Astrocyte (in vitro differentiated cells and primary cell): Measurements from ENCODE around the gene PTOV1. TPM values are rescaled to one million over a fixed set of nuclear protein-coding genes. Genes with fewer than 3 reads are reported as not detected.

Experiments used
- DNase-seq: peaks from one replicate; pipeline ENCODE4 v3.0.0-alpha.2; 2010; ENCODE audit warnings: low read depth
- FAIRE-seq: peaks from 2 replicates; lab custom pipeline; 2011; peaks lifted over from hg19 to GRCh38; lab: Jason Lieb, UNC
- H2AFZ ChIP-seq: 2 replicates; pipeline ENCODE4 v1.6.0; 2012; ENCODE audit warnings: low read depth, low read length, inconsistent platforms
- H3K27ac ChIP-seq: 2 replicates; pipeline ENCODE4 v1.5.1; 2011; ENCODE audit warnings: low read depth, low read length, inconsistent platforms
- H3K27me3 ChIP-seq: 2 replicates; pipeline ENCODE4 v1.6.0; 2011; ENCODE audit warnings: low read length, inconsistent platforms; ENCODE audit not compliant: insufficient read depth
- H3K36me3 ChIP-seq: 2 replicates; pipeline ENCODE4 v1.5.1; 2011; ENCODE audit warnings: low read length, inconsistent platforms; ENCODE audit not compliant: insufficient read depth
- H3K4me1 ChIP-seq: 2 replicates; pipeline ENCODE4 v1.5.1; 2011; ENCODE audit warnings: low read length, inconsistent platforms; ENCODE audit not compliant: insufficient read depth
- H3K4me2 ChIP-seq: 2 replicates; pipeline ENCODE4 v1.6.0; 2012; ENCODE audit warnings: low read length, inconsistent platforms
- H3K4me3 ChIP-seq: 2 replicates; pipeline ENCODE4 v1.5.1; 2011; ENCODE audit warnings: low read depth, mild to moderate bottlenecking, low read length, inconsistent platforms; ENCODE audit not compliant: insufficient read depth
- H3K79me2 ChIP-seq: 2 replicates; pipeline ENCODE4 v1.6.0; 2012; ENCODE audit warnings: mild to moderate bottlenecking, low read length, inconsistent platforms; ENCODE audit not compliant: insufficient read depth
- H3K9ac ChIP-seq: 2 replicates; pipeline ENCODE4 v1.6.0; 2012; ENCODE audit warnings: mild to moderate bottlenecking, low read length, inconsistent platforms
- H3K9me3 ChIP-seq: 2 replicates; pipeline ENCODE4 v1.5.1; 2012; ENCODE audit warnings: low read depth, mild to moderate bottlenecking, low read length, inconsistent platforms; ENCODE audit not compliant: insufficient read depth
- H4K20me1 ChIP-seq: 2 replicates; pipeline ENCODE4 v1.6.0; 2012; ENCODE audit warnings: low read length, inconsistent platforms; ENCODE audit not compliant: insufficient read depth
- H3K27ac Mint-ChIP-seq: one replicate; pipeline ENCODE4 v1.8.0; 2021; ENCODE audit warnings: mild to moderate bottlenecking, mixed read lengths; ENCODE audit not compliant: unreplicated experiment
- H3K27me3 Mint-ChIP-seq: one replicate; pipeline ENCODE4 v1.8.0; 2021; ENCODE audit warnings: low read depth, mixed read lengths; ENCODE audit not compliant: unreplicated experiment
- H3K36me3 Mint-ChIP-seq: one replicate; pipeline ENCODE4 v1.8.0; 2021; ENCODE audit warnings: low read depth, mixed read lengths; ENCODE audit not compliant: unreplicated experiment
- H3K4me1 Mint-ChIP-seq: one replicate; pipeline ENCODE4 v1.8.0; 2021; ENCODE audit warnings: low read depth, mixed read lengths; ENCODE audit not compliant: unreplicated experiment
- H3K4me3 Mint-ChIP-seq: one replicate; pipeline ENCODE4 v1.8.0; 2021; ENCODE audit warnings: mild to moderate bottlenecking, moderate library complexity, mixed read lengths; ENCODE audit not compliant: unreplicated experiment
- H3K9me3 Mint-ChIP-seq: one replicate; pipeline ENCODE4 v1.8.0; 2021; ENCODE audit warnings: mild to moderate bottlenecking, mixed read lengths; ENCODE audit not compliant: unreplicated experiment
- CTCF ChIP-seq: IDR thresholded peaks from 2 replicates; pipeline ENCODE4 v1.5.1; 2011; ENCODE audit warnings: low read depth, mild to moderate bottlenecking, inconsistent platforms, low read length, moderate library complexity; ENCODE audit not compliant: insufficient read depth
- EZH2 ChIP-seq: IDR thresholded peaks from 2 replicates; pipeline ENCODE4 v1.6.1; 2012; ENCODE audit warnings: mild to moderate bottlenecking, low read length, inconsistent platforms; ENCODE audit not compliant: insufficient read depth
- total RNA-seq: library from RNA; stranded (reverse); gene quantifications from 2 replicates; pipeline ENCODE4 v1.2.1, GENCODE V29; 2021

PTOV1 gene
- total RNA-seq, 1 donor from 2014 or later, result 162 TPM

GRCh38 chr19:49830766-49831165, 20.2 kb upstream of the PTOV1 start:
- peaks cover 33% of the 10 kb centered on the region for H3K36me3 Mint-ChIP-seq
- H3K27me3 Mint-ChIP-seq, result no peaks in the 10 kb centered on the region
- TF ChIP-seq EZH2 (no peak), CTCF (no peak)
- Histone ChIP-seq H4K20me1 (peaks cover 37% of the 10 kb centered on the region), H3K27ac (no peak overlapping the region), H3K27me3 (no peaks in the 10 kb centered on the region), H3K4me1 (peaks cover 12% of the 10 kb centered on the region), H3K9ac (no peak overlapping the region), H3K9me3 (no peaks in the 10 kb centered on the region), H3K4me2 (no peak overlapping the region), H3K36me3 (peaks cover 7% of the 10 kb centered on the region), H3K4me3 (no peak overlapping the region), H2AFZ (no peak overlapping the region), H3K79me2 (peaks cover 11% of the 10 kb centered on the region)
- H3K9me3 Mint-ChIP-seq, result peaks cover 4% of the 10 kb centered on the region
- DNase-seq (no peak), FAIRE-seq (no peak)
- H3K27ac Mint-ChIP-seq, result no peak overlapping the region
- H3K4me3 Mint-ChIP-seq, result no peak overlapping the region
- H3K4me1 Mint-ChIP-seq, result no peaks in the 10 kb centered on the region

- Histone ChIP-seq H3K9me3 (no peaks in the 10 kb centered on the region), H3K4me2 (no peak overlapping the region), H3K4me1 (peaks cover 12% of the 10 kb centered on the region), H3K9ac (no peak overlapping the region), H4K20me1 (peaks cover 31% of the 10 kb centered on the region), H2AFZ (no peak overlapping the region), H3K79me2 (peaks cover 6% of the 10 kb centered on the region), H3K36me3 (peaks cover 7% of the 10 kb centered on the region), H3K27ac (no peak overlapping the region), H3K27me3 (no peaks in the 10 kb centered on the region), H3K4me3 (no peak overlapping the region)
- no peak for FAIRE-seq
- peak overlapping the region; percentile 45 for H3K4me3 Mint-ChIP-seq
- TF ChIP-seq EZH2 (no peak), CTCF (no peak)
- DNase-seq, result no peak
- H3K9me3 Mint-ChIP-seq, result no peaks in the 10 kb centered on the region
- H3K27ac Mint-ChIP-seq, result no peak overlapping the region
- H3K4me1 Mint-ChIP-seq, result no peaks in the 10 kb centered on the region
- peaks cover 28% of the 10 kb centered on the region for H3K36me3 Mint-ChIP-seq
- H3K27me3 Mint-ChIP-seq, result no peaks in the 10 kb centered on the region
Observed at GRCh38 chr19:49831592-49831991, 19.4 kb upstream of the PTOV1 start.

- Histone ChIP-seq H2AFZ (no peak overlapping the region), H4K20me1 (peaks cover 28% of the 10 kb centered on the region), H3K4me1 (peaks cover 17% of the 10 kb centered on the region), H3K36me3 (peaks cover 9% of the 10 kb centered on the region), H3K9me3 (no peaks in the 10 kb centered on the region), H3K27ac (no peak overlapping the region), H3K79me2 (no peaks in the 10 kb centered on the region), H3K9ac (peak overlapping the region; percentile 9), H3K4me2 (no peak overlapping the region), H3K4me3 (no peak overlapping the region), H3K27me3 (no peaks in the 10 kb centered on the region)
- Mint-ChIP-seq H3K36me3 (peaks cover 29% of the 10 kb centered on the region), H3K4me1 (peaks cover 4% of the 10 kb centered on the region), H3K27ac (no peak overlapping the region), H3K27me3 (no peaks in the 10 kb centered on the region), H3K9me3 (no peaks in the 10 kb centered on the region), H3K4me3 (no peak overlapping the region)
- DNase-seq (no peak), FAIRE-seq (no peak)
- TF ChIP-seq CTCF (no peak), EZH2 (no peak)
Observed at GRCh38 chr19:49832556-49832955, 18.4 kb upstream of the PTOV1 start.
